ENCODE results near the gene MVK. TPM values are rescaled to one million over a fixed set of nuclear protein-coding genes. Genes with fewer than 3 reads are reported as not detected.
"Not testable (repeated sequence)": the region's sequence is repeated elsewhere in the genome, so short reads cannot be mapped to it uniquely, and the experiment has no call there.

MVK gene
- total and polyA plus RNA-seq, 4 donors: 34.9 to 50.3 (median 41.4) TPM

GRCh38 chr12:109600995-109601394 lies 27.4 kb downstream of the MVK start:
- 95% methylated on average over 8 of the region's 8 CpGs for WGBS

GRCh38 chr12:109601557-109601956 lies 28.0 kb downstream of the MVK start:
- H3K36me3 ChIP-seq (ENCODE audit: control insufficient read depth in 4 of 4, insufficient read depth in 3 of 4, low read depth in 1 of 4, low read length in 3 of 4): no peaks in the 10 kb centered on the region
- H3K4me1 ChIP-seq (ENCODE audit: control insufficient read depth in 4 of 4, insufficient read depth in 4 of 4, low read length in 3 of 4): peaks cover 3 to 24% (median 17%) of the 10 kb centered on the region in 4 donors
- no peak overlapping the region for H3K27ac ChIP-seq (ENCODE audit: low read depth in 1 of 2, low read length in 2 of 2)
- no peak for DNase-seq (ENCODE audit: low spot score)
- no peaks in the 10 kb centered on the region for H3K27me3 ChIP-seq (ENCODE audit: control insufficient read depth in 4 of 4, insufficient read depth in 4 of 4, low read length in 3 of 4)
- WGBS: 92% methylated on average over 8 of the region's 8 CpGs
- H3K4me3 ChIP-seq (ENCODE audit: low read depth in 1 of 3, low read length in 3 of 3): no peak overlapping the region
- TF ChIP-seq RAD21 (IDR thresholded peaks at IDR 0.05): no peak
- TF ChIP-seq HNF4G (IDR thresholded peaks at IDR 0.05): no peak
- no peak for TF ChIP-seq JUND (IDR thresholded peaks at IDR 0.05)
- no peak for TF ChIP-seq SP1 (IDR thresholded peaks at IDR 0.05)
- TF ChIP-seq FOXA2 (IDR thresholded peaks at IDR 0.05): no peak
- TF ChIP-seq FOXA1 (IDR thresholded peaks at IDR 0.05): no peak
- TF ChIP-seq EGR1 (IDR thresholded peaks at IDR 0.05; ENCODE audit: low read depth in 2 of 2): no peak
- TF ChIP-seq YY1 (IDR thresholded peaks at IDR 0.05): no peak
- no peak for TF ChIP-seq RXRA (IDR thresholded peaks at IDR 0.05)
- no peak for TF ChIP-seq TAF1 (conservative IDR thresholded peaks at IDR 0.05)
- TF ChIP-seq MAX (IDR thresholded peaks at IDR 0.05): no peak
- no peak for TF ChIP-seq REST (IDR thresholded peaks at IDR 0.05)
- H3K9me3 ChIP-seq (ENCODE audit: control insufficient read depth in 4 of 4, low read length in 3 of 4): no peaks in the 10 kb centered on the region
- H3K9ac ChIP-seq (ENCODE audit: low read depth in 1 of 2, low read length in 2 of 2): no peak overlapping the region

More at GRCh38 chr12:109600995-109601394, 27.4 kb downstream of the MVK start:
- Histone ChIP-seq H3K36me3 (ENCODE audit: control insufficient read depth in 4 of 4, insufficient read depth in 3 of 4, low read depth in 1 of 4, low read length in 3 of 4) (peaks cover 0 to 2% (median under 1%) of the 10 kb centered on the region in 4 donors), H3K4me3 (ENCODE audit: low read depth in 1 of 3, low read length in 3 of 3) (no peak overlapping the region), H3K27ac (ENCODE audit: low read depth in 1 of 2, low read length in 2 of 2) (no peak overlapping the region), H3K9ac (ENCODE audit: low read depth in 1 of 2, low read length in 2 of 2) (no peak overlapping the region), H3K9me3 (ENCODE audit: control insufficient read depth in 4 of 4, low read length in 3 of 4) (no peaks in the 10 kb centered on the region), H3K4me1 (ENCODE audit: control insufficient read depth in 4 of 4, insufficient read depth in 4 of 4, low read length in 3 of 4) (peaks cover 3 to 24% (median 17%) of the 10 kb centered on the region in 4 donors), H3K27me3 (ENCODE audit: control insufficient read depth in 4 of 4, insufficient read depth in 4 of 4, low read length in 3 of 4) (no peaks in the 10 kb centered on the region)
- TF ChIP-seq EGR1 (IDR thresholded peaks at IDR 0.05; ENCODE audit: low read depth in 2 of 2): no peak
- DNase-seq (ENCODE audit: low spot score): no peak

GRCh38 chr12:109602132-109602531 lies 28.5 kb downstream of the MVK start:
- not testable (repeated sequence) for DNase-seq (ENCODE audit: low spot score); H3K36me3 ChIP-seq (ENCODE audit: control insufficient read depth in 4 of 4, insufficient read depth in 3 of 4, low read depth in 1 of 4, low read length in 3 of 4); H3K27ac ChIP-seq (ENCODE audit: low read depth in 1 of 2, low read length in 2 of 2); H3K9ac ChIP-seq (ENCODE audit: low read depth in 1 of 2, low read length in 2 of 2); H3K27me3 ChIP-seq (ENCODE audit: control insufficient read depth in 4 of 4, insufficient read depth in 4 of 4, low read length in 3 of 4); H3K9me3 ChIP-seq (ENCODE audit: control insufficient read depth in 4 of 4, low read length in 3 of 4); H3K4me3 ChIP-seq (ENCODE audit: low read depth in 1 of 3, low read length in 3 of 3)
- 92% methylated on average over 5 of the region's 5 CpGs for WGBS
- peaks cover 3 to 23% (median 17%) of the 10 kb centered on the region in 4 donors for H3K4me1 ChIP-seq (ENCODE audit: control insufficient read depth in 4 of 4, insufficient read depth in 4 of 4, low read length in 3 of 4)

Data from liver (tissue), 9 donors.